NCI-H345 treated with DMSO at 0.1 percent for 48 hours (cell line): ENCODE data around the gene SIX1.

ENCODE experiments used
- DNase-seq: peaks from one replicate; lab custom pipeline; 2025; ENCODE audit not compliant: unreplicated experiment; lab: John Stamatoyannopoulos, UW

SIX1 gene

GRCh38 chr14:60648934-60649874, at the start of gene SIX1:
TSS of gene SIX1 (minus strand) at chr14:60649477. CDS start at chr14:60649189, 288 bp downstream.
- DNase-seq, result peak; percentile 83

GRCh38 chr14:60695327-60695726, 46.0 kb upstream of the SIX1 start:
- no peak for DNase-seq

- DNase-seq, result no peak
These were observed 42.3 kb upstream of the SIX1 start for GRCh38 chr14:60691383-60692113.

GRCh38 chr14:60686865-60687264, 37.6 kb upstream of the SIX1 start:
- DNase-seq, result no peak

- no peak for DNase-seq
These were observed 34.9 kb upstream of the SIX1 start for GRCh38 chr14:60684203-60684602.

GRCh38 chr14:60681271-60681670, 32.0 kb upstream of the SIX1 start:
- no peak for DNase-seq

GRCh38 chr14:60680511-60680910, 31.2 kb upstream of the SIX1 start:
- DNase-seq, result no peak

- no peak for DNase-seq
These were observed 30.4 kb upstream of the SIX1 start for GRCh38 chr14:60679566-60680258.

GRCh38 chr14:60677701-60678100, 28.4 kb upstream of the SIX1 start:
- no peak for DNase-seq

- DNase-seq, result no peak
These were observed 21.7 kb upstream of the SIX1 start for GRCh38 chr14:60670989-60671388.

- DNase-seq, result no peak
These were observed 19.3 kb upstream of the SIX1 start for GRCh38 chr14:60668431-60669112.

GRCh38 chr14:60665177-60665550, 15.9 kb upstream of the SIX1 start:
- DNase-seq, result no peak

GRCh38 chr14:60662982-60663381, 13.7 kb upstream of the SIX1 start:
- no peak for DNase-seq

- no peak for DNase-seq
These were observed 12.4 kb upstream of the SIX1 start for GRCh38 chr14:60661721-60662120.

- no peak for DNase-seq
These were observed 9.8 kb upstream of the SIX1 start for GRCh38 chr14:60658909-60659585.

- no peak for DNase-seq
These were observed 9.0 kb upstream of the SIX1 start for GRCh38 chr14:60658211-60658690.

- no peak for DNase-seq
These were observed 8.4 kb upstream of the SIX1 start for GRCh38 chr14:60657456-60658210.

- no peak for DNase-seq
These were observed 7.6 kb upstream of the SIX1 start for GRCh38 chr14:60656686-60657455.
